Iris pigment epithelial cell (primary cell): Measurements from ENCODE around the gene LMTK2.
"Not testable (repeated sequence)": the region's sequence is repeated elsewhere in the genome, so short reads cannot be mapped to it uniquely, and the experiment has no call there.

ENCODE experiments used
- DNase-seq: peaks from one replicate; pipeline ENCODE4 v3.0.0-alpha.2; 2011; ENCODE audit warnings: low read depth

The LMTK2 gene

GRCh38 chr7:98217623-98218582 is 111.2 kb downstream of the LMTK2 start:
- DNase-seq, result no peak

DNA sequence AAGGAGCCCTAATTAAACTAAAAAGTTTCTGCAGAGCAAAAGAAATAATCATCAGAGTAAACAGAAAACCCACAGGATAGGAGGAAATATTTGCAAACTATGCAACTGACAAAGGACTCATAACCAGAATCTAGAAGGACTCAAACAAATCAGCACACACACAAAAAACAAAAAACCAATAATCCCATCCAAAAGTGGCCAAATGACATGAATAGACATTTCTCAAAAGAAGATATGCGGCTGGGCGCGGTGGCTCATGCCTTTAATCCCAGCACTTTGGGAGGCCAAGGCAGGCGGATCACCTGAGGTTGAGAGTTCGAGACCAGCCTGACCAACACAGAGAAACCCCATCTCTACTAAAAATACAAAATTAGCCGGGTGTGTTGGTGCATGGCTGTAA is 112.7 kb downstream of the LMTK2 start:
- not testable (repeated sequence) for DNase-seq

DNA sequence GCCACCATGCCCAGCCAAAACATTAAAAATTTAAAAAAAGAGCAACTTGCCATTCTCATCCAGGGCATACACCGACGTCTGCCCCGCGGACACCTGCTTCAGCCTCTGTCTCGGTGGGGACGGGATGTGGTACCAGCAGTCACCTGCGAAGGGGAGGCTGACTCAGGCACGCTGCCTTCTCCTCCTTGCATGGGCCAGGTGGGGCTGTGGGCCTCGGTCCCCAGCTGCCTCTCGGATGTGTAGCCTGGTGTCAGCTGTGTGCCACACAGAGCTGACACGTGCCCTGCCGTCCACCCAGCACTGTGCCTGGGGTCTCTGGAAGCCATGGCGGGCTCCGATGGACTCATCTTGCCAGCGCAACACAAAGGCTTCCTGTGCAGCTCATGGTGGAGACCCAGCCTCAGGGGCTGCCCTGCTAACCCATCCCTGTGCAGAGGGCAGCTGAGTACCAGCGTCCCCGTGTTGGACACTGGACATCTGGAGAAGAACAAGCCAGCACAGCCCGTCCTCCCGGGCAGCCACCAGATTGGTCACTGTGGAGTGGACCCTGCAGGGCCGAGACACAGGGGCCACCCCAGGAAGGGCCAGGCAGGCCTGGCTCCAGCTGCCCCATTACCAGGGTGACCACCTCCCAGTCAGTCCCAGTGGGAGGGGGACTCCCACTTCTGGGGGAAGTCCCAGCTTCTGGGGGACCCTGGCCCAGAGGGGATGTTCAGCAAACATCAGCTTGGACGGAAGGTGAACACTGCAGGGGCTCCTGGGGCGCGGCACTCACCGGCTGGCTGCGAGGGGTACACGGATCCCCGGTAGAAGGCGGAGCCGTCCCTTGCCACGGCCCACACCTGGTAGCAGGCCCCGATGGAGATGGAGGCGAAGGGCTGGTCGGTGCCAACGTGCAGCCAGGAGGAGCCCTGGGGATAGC is 115.2 kb downstream of the LMTK2 start:
- no peak for DNase-seq

DNA sequence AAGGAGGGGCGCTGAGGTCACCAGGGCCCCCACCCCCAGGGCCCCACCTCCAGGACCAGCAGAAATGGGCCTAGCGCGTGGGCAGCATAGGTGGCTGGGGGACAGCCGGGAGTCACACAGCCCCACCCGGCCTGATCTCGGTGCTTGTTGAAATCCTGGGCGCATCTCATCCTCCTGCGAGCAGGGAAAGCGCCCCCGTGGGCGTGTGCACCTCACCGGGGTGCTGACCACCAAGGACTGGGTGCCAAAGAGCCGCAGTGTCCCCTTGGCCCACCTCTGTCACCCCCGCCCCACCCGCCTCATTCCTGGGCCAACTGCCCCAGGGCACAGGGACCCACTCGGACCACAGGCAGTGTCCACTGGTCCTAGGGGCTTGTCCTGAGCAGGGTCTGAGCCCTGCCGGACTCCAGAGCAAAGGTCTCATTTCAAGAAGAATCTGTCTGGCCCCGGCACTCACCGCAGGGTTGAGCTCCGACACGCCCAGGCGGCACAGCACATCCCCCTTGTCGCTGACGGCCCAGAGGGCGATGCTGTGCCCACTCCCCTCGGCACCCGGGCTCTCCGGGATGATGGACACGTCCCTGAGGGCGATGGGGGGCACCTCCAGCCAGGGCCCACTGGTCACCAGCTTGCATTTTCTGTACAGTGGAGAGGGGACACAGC is 116.0 kb downstream of the LMTK2 start:
- DNase-seq, result no peak

DNA sequence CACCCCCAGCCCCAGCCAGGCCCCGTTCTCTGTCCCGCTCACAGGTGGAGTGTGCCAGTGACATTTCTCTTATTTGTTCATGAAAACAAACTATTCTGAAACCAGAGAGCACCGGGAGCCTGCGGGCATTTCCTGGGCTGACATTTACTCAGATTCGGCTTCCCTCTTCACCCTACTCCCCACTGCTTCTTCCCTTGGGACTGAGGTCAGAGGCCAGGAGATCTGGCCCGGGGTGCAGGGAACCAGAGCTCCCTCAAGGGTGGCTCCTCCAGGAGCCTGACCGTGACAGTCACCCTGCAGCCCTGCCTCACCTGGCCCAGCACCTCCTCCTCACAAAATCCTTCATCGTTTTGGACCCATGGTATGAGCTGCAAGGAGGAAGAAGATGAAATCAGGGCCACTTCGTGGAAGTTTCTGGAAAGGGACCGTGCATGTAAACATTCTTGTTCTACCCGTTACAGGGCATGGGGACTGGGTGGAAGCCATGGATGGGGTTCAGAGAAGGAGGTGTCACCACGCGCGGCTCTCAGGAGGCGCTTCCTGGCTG is 116.8 kb downstream of the LMTK2 start:
- DNase-seq, result no peak

DNA sequence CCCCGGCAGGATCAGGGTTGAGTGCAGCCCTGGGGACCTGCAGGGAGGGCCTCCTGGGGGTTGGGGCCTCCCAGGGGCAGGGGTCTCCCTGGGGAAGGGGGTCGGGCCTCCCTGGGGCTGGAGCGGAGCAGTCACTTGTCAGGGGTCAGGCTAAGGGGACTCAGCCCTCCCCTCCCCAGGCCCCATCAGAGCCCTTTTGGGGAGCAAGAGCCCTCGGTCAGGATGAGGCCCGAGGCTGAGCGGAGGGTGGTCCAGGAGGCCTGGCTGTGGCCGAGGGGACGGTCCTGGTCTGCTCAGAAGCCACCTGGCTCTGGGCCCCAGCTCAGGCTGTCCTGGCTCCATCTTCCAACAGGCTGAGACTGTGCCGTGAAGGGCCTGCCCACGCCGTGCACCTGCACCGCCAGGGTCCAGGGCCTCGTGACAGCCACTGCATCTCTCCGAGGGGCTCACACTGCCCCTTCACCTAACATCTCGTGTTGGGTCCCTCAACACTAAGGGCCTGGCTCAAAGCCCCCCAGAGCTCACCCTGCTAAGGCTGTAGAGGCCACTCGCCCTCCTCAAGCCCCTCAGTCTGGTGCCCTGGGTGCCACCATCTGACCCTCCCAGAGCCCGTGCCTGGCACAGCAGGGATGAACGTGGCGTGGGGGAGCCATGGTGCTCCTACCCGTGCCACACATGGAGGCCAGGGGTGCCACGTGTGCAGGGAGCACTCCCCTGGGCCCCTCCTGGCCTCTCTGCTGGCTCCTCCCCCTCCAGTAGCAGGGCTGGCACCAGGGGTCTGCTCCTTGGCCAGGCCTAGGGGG is 117.4 kb downstream of the LMTK2 start:
- DNase-seq, result no peak

- no peak for DNase-seq
These were observed 118.1 kb downstream of the LMTK2 start for GRCh38 chr7:98224701-98225181.

DNA sequence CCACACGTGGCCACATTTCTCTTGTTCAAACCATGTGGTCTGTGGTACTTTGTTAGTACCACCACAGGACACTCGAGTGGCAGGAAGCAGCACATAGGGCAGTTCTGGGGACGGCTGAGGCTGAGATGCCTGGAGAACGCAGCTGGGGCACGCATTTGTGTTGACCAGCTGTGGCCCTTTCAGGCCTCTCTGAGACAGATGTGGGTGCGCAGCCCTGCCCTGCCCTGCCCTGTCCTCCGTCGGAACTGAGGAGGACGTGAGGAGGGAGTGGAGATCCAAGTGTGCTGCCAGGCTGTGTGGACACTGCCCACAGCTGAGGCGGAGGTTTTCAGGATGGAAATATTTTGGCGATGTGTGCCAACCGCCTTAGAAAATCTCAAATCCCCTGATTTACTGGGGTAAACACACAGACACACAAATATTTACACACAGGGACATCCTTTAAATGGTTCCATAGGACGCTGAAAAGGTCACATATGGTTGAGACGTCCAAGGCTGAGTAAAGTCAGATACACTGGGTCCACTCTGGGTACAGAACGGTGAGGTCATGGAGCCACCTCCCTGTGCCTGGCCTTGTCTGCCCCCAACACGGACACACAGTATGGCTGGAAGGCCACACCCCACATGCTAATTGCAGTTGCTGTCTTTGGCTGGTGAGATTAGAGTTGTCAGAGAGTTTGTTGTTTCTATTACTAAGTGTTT is 119.4 kb downstream of the LMTK2 start:
- no peak for DNase-seq

GRCh38 chr7:98227939-98228338 is 121.3 kb downstream of the LMTK2 start:
- no peak for DNase-seq

DNA sequence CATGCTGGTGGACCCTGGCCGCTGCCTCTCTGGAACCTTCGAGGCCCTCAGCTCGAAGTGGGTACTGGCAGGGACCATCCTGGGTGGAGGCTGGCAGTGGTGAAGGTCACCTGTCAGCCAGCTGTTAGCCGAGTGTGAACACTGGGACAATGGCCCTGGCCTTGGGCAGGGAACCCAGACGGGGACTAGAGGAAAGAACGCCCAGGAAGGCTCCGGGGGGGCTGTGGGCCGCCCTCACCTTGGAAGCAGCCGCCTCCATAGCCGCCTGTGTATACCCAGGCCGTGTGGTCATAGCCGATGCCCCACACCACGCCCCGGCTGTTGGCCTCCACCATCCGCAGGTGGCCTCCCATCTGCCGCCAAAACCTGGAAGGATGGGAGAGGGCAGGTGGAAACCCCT is 122.1 kb downstream of the LMTK2 start:
- DNase-seq, result no peak

- no peak for DNase-seq
These were observed 122.8 kb downstream of the LMTK2 start for GRCh38 chr7:98229441-98229840.

DNA sequence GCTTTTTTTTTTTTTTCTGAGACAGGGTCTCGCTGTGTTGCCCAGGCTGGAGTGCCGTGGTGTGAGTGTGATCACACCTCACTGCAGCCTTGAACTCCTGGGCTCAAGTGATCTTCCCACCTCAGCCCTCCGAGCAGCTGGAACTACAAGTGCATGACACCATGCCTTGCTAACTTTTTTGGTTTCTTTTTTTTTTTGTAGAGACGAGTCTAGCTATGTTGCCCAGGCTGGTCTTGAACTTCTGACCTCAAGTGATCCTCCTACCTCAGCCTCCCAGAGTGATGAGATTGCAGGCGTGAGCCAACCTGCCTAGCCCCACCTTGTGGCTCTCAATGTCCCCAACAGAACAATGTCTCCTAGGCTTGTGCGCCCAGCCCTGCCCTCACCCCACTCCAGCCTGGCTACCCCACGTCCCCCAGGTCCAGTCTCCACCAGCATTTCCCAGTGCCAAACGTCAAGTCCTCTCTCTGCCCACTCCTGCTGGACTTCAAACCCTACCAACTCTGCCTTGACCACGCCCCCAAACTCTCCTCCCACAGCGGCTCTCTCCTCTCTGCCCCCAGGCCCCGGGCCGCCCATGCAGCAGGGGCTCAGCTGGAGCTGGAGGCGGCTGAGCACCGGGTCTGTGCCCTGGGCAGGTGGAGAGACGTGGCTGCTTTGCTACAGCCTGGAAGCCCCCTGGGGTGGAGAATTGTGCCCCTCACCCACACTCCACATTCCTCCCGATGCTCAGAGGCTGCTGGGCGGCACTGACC is 123.5 kb downstream of the LMTK2 start:
- no peak for DNase-seq

DNA sequence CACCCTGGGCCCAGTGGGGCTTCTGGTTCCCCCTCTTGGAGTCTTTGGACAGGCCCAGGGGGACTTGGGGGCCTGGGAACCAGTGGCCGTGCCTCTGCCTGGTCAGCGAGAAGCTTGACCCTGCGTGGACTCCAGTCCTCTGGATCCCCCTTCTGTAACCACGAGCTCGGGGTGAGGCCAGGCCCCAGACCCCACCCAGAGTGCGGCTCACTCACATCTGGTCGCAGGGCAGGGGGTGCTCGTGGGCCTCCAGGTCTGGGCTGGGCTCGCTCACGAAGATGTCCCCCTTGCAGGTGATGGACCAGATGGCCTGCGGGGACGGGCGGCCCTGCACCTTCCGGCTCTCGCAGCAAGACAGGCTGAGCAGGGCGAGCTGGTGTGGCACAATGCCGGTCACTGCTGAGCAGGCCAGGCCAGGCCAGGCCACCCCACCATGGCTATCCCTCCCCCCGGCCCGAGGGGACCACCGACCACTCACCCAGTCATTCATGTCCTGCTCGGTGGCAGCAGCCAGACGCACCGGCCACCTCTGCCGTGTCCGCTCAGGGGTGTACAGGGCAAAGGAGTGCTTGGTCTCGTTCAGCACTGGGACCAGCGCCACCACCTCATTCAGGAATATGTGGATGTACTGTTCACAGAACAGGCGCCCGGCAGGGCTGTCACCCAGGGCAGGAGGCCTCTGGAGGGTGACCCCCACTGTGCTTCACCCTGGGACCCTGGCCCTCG is 124.2 kb downstream of the LMTK2 start:
- no peak for DNase-seq

GRCh38 chr7:98231493-98232262 is 125.0 kb downstream of the LMTK2 start:
- no peak for DNase-seq

DNA sequence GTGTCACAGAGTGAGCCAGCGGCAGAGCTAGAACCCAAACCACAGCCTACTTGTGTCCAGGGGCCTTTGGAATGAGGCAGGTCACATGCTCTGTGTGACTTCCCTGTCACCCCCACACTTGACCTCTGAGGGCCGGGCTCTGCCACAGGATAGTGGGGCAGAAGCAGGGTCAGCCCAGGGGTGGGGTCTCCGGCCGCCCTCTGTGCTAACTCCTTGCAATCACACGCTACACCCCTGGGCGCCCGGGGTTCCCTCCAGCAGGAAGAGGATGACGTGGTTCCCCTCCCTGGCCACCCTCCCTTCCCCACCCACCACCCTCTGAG is 125.6 kb downstream of the LMTK2 start:
- DNase-seq, result no peak

GRCh38 chr7:98232799-98233198 is 126.1 kb downstream of the LMTK2 start:
- no peak for DNase-seq

GRCh38 chr7:98233219-98234070 is 126.8 kb downstream of the LMTK2 start:
- DNase-seq, result no peak
